ENCODE measurements around the gene CGN. TPM values are rescaled to one million over a fixed set of nuclear protein-coding genes. Genes with fewer than 3 reads are reported as not detected.

Gene CGN
- total and polyA plus RNA-seq, 11 donors: 0.08 to 21.0 (median 0.19) TPM; not detected in 4

DNA sequence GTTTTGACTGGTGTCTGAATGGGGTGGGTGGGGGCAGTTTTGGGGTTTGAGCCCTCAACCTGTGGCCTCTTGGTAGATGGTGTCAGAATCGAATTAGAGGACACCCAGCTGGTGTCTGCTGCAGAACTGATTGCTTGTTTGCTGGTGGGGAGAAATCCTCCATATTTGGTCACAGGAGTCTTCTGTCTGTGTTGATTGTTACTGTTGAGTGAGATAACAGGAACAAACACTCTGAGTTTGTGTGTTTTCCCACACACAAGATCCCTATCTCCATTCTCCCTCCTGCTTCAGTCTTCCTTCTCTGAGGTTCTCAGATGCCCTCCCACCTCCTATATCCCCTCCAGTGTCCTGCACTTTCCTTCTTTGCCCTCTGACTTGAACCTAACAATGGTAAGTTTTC is 19.1 kb upstream of the CGN start:
- no peak for ATAC-seq
- intact Hi-C loops (cut with DNase I): loop anchor here in 1 of 10 donors (10.0 kb wide), 1 partner anchor 73 kb away; no protein-coding TSS in a partner anchor
- TF ChIP-seq POLR2A (IDR thresholded peaks at IDR 0.05) (no peak), CTCF (IDR thresholded peaks at IDR 0.05) (no peak)
- Histone ChIP-seq H3K27ac (no peak overlapping the region), H3K36me3 (no peaks in the 10 kb centered on the region), H3K9me3 (no peaks in the 10 kb centered on the region), H3K27me3 (no peaks in the 10 kb centered on the region), H3K4me1 (no peaks in the 10 kb centered on the region), H3K4me3 (no peak overlapping the region)
- 60 to 88% (median 63%) methylated on average over 1 of the region's 1 CpG for WGBS, 4 donors
- no peak for DNase-seq

GRCh38 chr1:151493042-151493441 is 18.1 kb upstream of the CGN start:
- Histone ChIP-seq H3K9me3 (no peaks in the 10 kb centered on the region), H3K27ac (no peak overlapping the region), H3K36me3 (no peaks in the 10 kb centered on the region), H3K4me1 (no peaks in the 10 kb centered on the region), H3K4me3 (no peak overlapping the region), H3K27me3 (no peaks in the 10 kb centered on the region)
- 71 to 91% (median 86%) methylated on average over 3 of the region's 3 CpGs for WGBS, 4 donors
- ATAC-seq (no peak), DNase-seq (no peak)
- intact Hi-C loops (cut with DNase I): loop anchor here in 1 of 10 donors (10.0 kb wide), 1 partner anchor 72 kb away; no protein-coding TSS in a partner anchor
- TF ChIP-seq CTCF (IDR thresholded peaks at IDR 0.05) (no peak), POLR2A (IDR thresholded peaks at IDR 0.05) (no peak)

GRCh38 chr1:151494741-151495281 is 16.4 kb upstream of the CGN start:
- intact Hi-C loops (cut with DNase I): loop anchor here in 1 of 10 donors (10.0 kb wide), 1 partner anchor 70 kb away; no protein-coding TSS in a partner anchor
- Histone ChIP-seq H3K36me3 (no peaks in the 10 kb centered on the region), H3K27me3 (no peaks in the 10 kb centered on the region), H3K9me3 (no peaks in the 10 kb centered on the region), H3K27ac (no peak overlapping the region), H3K4me1 (no peaks in the 10 kb centered on the region), H3K4me3 (no peak overlapping the region)
- WGBS, 4 donors: 0 to 24% (median 0%) methylated on average over 1 of the region's 1 CpG
- ATAC-seq: peak in 1 of 4 donors; percentile 29
- TF ChIP-seq POLR2A (IDR thresholded peaks at IDR 0.05): no peak
- no peak for TF ChIP-seq CTCF (IDR thresholded peaks at IDR 0.05)
- DNase-seq: no peak

GRCh38 chr1:151495316-151495715 is 15.9 kb upstream of the CGN start:
- Histone ChIP-seq H3K27me3 (no peaks in the 10 kb centered on the region), H3K36me3 (no peaks in the 10 kb centered on the region), H3K9me3 (no peaks in the 10 kb centered on the region), H3K27ac (no peak overlapping the region), H3K4me3 (no peak overlapping the region), H3K4me1 (no peaks in the 10 kb centered on the region)
- TF ChIP-seq POLR2A (IDR thresholded peaks at IDR 0.05): no peak
- TF ChIP-seq CTCF (IDR thresholded peaks at IDR 0.05): no peak
- WGBS, 4 donors: 48 to 67% (median 61%) methylated on average over 1 of the region's 1 CpG
- intact Hi-C loops (cut with DNase I): loop anchor here in 1 of 10 donors (10.0 kb wide), 1 partner anchor 69 kb away; no protein-coding TSS in a partner anchor
- ATAC-seq (no peak), DNase-seq (no peak)

Data from heart left ventricle (tissue), 16 donors.